HG03108 (cell line): ENCODE measurements around the gene CACNA1G.

Source experiments
- ATAC-seq: cut with Tn5 transposase; IDR thresholded peaks from one replicate; pipeline ENCODE4 v1.9.1; 2021; ENCODE audit warnings: moderate library complexity; ENCODE audit not compliant: unreplicated experiment

Gene CACNA1G

GRCh38 chr17:50560185-50560824 lies at the start of gene CACNA1G:
Gene CACNA1G, plus strand, starts transcription at chr17:50560715. Its CDS starts 745 bp downstream, at chr17:50561460.
- ATAC-seq, result peak; percentile 90

DNA sequence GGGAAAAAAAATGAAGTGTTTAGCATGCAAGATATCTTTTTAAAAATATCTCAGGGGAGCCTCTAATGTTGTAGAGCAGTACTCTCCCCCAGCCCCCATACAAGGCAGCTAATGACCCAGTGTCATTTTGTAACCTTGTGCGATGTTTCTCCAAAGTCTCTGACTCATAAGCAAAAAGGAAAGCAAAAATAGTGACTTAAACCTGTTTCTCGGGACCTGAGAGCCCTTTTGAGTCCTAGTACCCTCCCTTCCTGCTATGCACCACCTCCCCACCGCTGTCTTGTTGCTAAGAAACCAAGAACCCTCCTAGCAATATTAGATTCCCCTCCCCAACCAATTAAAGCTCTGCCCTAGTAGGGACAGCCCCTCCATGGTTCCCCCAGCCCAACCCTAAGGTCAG lies 49.5 kb upstream of the CACNA1G start:
- ATAC-seq, result peak; percentile 85

GRCh38 chr17:50513495-50513894 lies 47.0 kb upstream of the CACNA1G start:
- no peak for ATAC-seq

GRCh38 chr17:50514388-50514787 lies 46.1 kb upstream of the CACNA1G start:
- ATAC-seq, result no peak

GRCh38 chr17:50514936-50515702 lies 45.4 kb upstream of the CACNA1G start:
- ATAC-seq, result no peak

DNA sequence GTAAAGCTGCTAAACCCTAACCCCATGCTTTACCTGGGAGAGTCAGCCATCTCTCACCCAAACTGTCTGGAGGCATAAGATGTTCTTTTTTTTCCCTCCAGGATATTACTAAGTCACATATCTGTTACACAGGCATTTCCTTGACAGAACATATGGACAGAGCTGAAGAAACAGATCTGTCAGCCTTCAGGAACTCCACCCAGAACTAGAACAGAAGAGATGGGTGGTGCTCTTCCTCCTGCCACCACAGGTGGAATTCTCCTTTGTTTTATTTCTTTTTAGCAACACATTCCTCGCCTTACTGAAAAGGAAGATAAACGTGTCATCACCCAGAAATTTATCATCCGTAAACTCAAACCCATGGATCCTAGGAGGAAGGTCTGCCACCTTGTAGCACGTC lies 43.5 kb upstream of the CACNA1G start:
- ATAC-seq, result no peak

DNA sequence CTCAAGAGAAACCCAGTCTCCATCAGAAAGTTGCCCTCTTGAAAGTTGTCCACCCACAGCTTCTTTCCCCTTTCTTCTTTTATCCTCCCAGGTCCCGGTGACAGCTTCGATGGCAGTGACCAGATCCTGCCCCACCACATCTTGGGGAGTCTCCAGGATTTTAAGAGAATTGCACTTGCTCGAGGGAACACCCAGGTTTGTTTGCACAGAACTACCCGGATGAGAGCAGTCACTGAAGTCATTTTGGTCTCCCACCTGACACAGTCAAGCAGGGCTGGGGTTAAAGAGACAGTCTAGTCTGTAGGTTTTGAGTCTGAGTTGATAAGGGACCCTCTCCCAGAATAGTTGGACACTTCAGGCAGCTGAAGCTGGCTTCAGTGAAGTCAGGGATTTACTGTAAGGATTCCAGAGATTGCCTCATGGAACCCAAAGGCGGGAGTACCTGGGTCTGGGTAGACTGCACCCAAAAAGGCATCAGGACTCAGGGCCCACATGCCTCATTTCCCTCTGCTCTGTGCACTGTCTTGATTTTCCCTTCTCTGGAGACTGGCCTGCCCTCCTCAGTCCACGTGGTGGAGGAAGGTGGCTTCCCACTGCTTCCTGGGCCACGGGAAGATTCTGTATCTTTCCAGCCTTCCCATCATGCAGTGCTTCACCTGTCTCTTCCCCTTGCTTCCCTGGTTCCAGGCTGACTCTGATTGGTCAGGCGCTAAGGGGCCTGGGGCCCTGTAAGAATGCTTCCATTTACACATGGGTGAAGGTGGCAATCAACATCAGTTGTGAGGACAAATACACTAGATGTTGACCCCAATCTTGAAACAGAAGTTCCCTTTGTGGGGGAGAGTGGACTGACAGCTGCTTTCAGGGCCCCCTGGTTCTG lies 42.8 kb upstream of the CACNA1G start:
- ATAC-seq, result no peak

- ATAC-seq, result no peak
Observed at GRCh38 chr17:50518384-50519023, 42.0 kb upstream of the CACNA1G start.

DNA sequence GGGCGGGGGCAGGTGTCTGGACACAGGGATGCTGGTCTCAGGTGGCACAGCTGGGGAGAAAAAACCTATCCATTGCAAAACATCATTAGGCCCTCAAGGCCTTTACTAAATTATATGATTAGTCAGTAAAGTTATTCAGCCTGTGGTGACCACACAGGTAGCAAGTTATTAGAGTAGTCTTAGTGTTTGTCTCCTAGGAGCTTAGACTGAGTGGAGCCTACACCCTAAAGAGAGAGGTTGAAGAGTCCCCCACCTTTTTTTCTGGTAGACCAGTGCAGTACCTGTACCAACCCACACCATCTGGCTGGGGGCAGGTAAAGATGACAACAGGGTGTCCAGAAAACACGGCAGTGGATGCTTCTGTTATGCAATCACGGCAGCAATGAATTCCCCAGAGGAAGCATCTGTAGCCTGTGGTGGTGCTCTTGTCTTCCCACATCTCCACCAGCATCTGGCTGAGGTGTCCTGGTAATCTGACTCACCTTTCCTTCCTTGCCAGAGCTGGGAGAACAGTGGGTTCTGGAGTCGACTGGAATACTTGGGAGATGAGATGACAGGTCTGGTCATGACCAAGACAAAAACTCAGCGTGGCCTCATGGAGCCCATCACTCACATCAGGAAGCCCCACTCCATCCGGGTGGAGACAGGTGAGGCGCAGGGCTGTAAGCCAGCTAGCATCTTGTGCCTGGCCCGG lies 41.2 kb upstream of the CACNA1G start:
- ATAC-seq, result no peak

DNA sequence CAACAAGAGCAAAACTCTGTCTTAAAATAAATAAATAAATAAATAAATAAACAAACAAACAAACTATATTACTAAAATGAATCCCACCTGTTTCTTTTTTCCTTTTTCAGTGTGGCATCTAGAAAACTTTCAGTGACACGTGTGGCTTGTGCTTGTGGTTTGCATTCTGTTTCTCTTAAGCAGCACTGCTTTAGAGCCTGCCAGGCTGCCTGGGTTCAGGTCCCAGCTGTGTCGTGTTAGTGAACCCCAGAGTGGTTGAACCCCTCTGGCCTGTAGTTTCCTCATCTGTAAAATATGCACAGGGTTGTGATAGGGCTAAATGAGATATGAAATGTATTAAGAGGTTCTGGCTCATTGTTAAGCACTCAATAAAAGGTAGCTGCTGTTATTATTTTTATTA lies 40.0 kb upstream of the CACNA1G start:
- no peak for ATAC-seq

DNA sequence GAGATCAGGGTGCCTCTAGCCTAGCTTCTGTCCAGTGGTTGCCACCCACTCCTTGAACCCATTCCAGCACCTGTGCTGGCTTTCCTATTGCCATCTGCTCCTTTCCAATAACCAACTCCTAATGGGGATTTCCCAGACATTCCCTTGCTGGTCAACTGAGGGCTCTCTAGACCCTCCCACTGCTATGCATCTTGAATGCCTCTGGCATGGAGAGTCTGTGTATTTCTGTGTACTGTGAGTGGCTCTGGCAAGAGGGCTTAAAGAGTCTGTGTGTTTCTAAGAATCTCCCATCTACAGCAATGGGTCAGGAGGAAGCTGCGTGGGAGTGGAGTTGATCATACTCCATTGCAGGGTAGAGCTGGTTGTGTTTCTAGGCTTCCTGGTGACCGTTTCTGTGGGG lies 39.0 kb upstream of the CACNA1G start:
- no peak for ATAC-seq

- no peak for ATAC-seq
Observed at GRCh38 chr17:50522766-50523165, 37.7 kb upstream of the CACNA1G start.

- ATAC-seq, result no peak
Observed at GRCh38 chr17:50523208-50523607, 37.3 kb upstream of the CACNA1G start.

DNA sequence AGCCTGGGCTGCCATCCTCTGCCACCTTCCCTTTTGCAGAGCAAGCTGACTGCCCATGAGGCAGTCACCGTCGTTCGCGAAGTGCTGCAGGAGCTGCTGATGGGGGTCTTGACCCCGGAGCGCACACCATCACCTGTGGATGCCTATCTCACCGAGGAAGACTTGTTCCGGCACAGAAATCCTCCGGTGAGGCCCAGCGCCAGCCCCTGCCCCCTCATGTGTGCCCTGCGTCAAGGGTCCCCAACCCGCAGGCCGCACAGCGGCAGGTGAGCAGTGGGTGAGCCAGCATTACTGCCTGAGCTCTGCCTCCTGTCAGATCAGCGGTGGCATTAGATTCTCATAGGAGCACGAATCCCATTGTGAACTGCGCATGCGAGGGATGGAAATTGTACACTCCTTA lies 35.7 kb upstream of the CACNA1G start:
- ATAC-seq, result no peak

- ATAC-seq, result no peak
Observed at GRCh38 chr17:50527155-50527762, 33.3 kb upstream of the CACNA1G start.

DNA sequence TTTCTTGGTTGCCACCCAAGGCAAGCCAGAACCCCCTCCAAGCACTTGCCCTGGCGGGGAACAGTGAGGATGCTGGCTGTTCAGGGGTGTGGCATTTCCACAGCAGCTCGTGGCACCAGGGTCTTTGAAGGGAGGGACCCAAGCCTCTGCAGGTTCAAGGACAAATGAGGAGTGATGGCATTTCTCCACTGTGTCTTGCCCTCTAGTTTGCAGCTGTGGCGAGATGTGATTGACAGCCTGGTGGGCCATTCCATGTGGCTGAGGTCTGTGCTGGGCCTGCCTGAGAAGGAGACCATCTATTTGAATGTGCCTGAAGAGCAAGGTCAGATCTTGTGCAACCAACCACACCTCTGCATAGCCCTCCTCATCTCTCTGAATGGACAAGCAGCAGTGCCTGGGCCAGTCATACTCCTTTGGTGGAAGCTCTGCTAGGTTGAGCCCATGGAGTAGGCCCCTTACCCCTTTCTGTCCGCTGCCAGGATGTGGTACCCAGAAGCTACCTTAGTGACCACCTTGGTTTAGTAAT lies 32.5 kb upstream of the CACNA1G start:
- no peak for ATAC-seq

- no peak for ATAC-seq
Observed at GRCh38 chr17:50529849-50530248, 30.7 kb upstream of the CACNA1G start.

GRCh38 chr17:50531428-50532025 lies 29.0 kb upstream of the CACNA1G start:
- no peak for ATAC-seq

- ATAC-seq, result no peak
Observed at GRCh38 chr17:50532452-50533024, 28.0 kb upstream of the CACNA1G start, which contains the start of gene EPN3. Gene EPN3, plus strand, starts transcription at chr17:50532735. Its CDS starts 3,822 bp downstream, at chr17:50536557.
